ENCODE measurements around the gene GRID1.
A peak's percentile ranks its signal among the peaks of the same experiment; 100 is the strongest.

Gene GRID1

GRCh38 chr10:86190291-86190690 lies 176.3 kb downstream of the GRID1 start:
- Histone ChIP-seq H3K27me3 (no peaks in the 10 kb centered on the region), H3K4me1 (peaks cover 0 to 6% (median 0%) of the 10 kb centered on the region in 4 donors), H3K9me3 (no peaks in the 10 kb centered on the region), H3K4me3 (no peak overlapping the region), H3K36me3 (no peaks in the 10 kb centered on the region), H3K27ac (no peak overlapping the region)
- TF ChIP-seq CTCF (IDR thresholded peaks at IDR 0.05) = no peak
- intact Hi-C loops (cut with DNase I; ENCODE audit: low total_unique reads) = no loop called here
- no peak for DNase-seq

GRCh38 chr10:86189891-86190290 lies 176.7 kb downstream of the GRID1 start:
- Histone ChIP-seq H3K9me3 (no peaks in the 10 kb centered on the region), H3K4me1 (peaks cover 0 to 6% (median 0%) of the 10 kb centered on the region in 4 donors), H3K36me3 (no peaks in the 10 kb centered on the region), H3K4me3 (no peak overlapping the region), H3K27me3 (no peaks in the 10 kb centered on the region), H3K27ac (no peak overlapping the region)
- intact Hi-C loops (cut with DNase I; ENCODE audit: low total_unique reads) = no loop called here
- peak in 1 of 2 donors; percentile 20 for DNase-seq
- TF ChIP-seq CTCF (IDR thresholded peaks at IDR 0.05) = no peak

- no peak for TF ChIP-seq CTCF (IDR thresholded peaks at IDR 0.05)
- Histone ChIP-seq H3K27ac (no peak overlapping the region), H3K4me1 (peaks cover 0 to 6% (median 0%) of the 10 kb centered on the region in 4 donors), H3K4me3 (no peak overlapping the region), H3K9me3 (no peaks in the 10 kb centered on the region), H3K27me3 (no peaks in the 10 kb centered on the region), H3K36me3 (no peaks in the 10 kb centered on the region)
- peak in 1 of 2 donors; percentile 10 for DNase-seq
- intact Hi-C loops (cut with DNase I; ENCODE audit: low total_unique reads) = no loop called here
Observed at GRCh38 chr10:86188796-86189558, 177.6 kb downstream of the GRID1 start.

- TF ChIP-seq CTCF (IDR thresholded peaks at IDR 0.05) = no peak
- no peaks in the 10 kb centered on the region for H3K27me3 ChIP-seq
- no peaks in the 10 kb centered on the region for H3K36me3 ChIP-seq
- peaks cover 0 to 6% (median 0%) of the 10 kb centered on the region in 4 donors for H3K4me1 ChIP-seq
- no peak overlapping the region for H3K4me3 ChIP-seq
- intact Hi-C loops (cut with DNase I; ENCODE audit: low total_unique reads) = no loop called here
- DNase-seq = peak in 1 of 2 donors; percentile 15
- H3K27ac ChIP-seq = no peak overlapping the region
- H3K9me3 ChIP-seq = no peaks in the 10 kb centered on the region
Observed at GRCh38 chr10:86188326-86188725, 178.3 kb downstream of the GRID1 start.

- intact Hi-C loops (cut with DNase I; ENCODE audit: low total_unique reads) = no loop called here
- Histone ChIP-seq H3K27me3 (no peaks in the 10 kb centered on the region), H3K4me3 (no peak overlapping the region), H3K9me3 (no peaks in the 10 kb centered on the region), H3K27ac (no peak overlapping the region), H3K4me1 (peaks cover 0 to 6% (median 0%) of the 10 kb centered on the region in 4 donors), H3K36me3 (no peaks in the 10 kb centered on the region)
- TF ChIP-seq CTCF (IDR thresholded peaks at IDR 0.05) = no peak
- peak in 1 of 2 donors; percentile 5 for DNase-seq
Observed at GRCh38 chr10:86187499-86188239, 178.9 kb downstream of the GRID1 start.
